Measurements from ENCODE around the gene AGXT.

AGXT gene

GRCh38 chr2:240876475-240877251, 8.0 kb downstream of the AGXT start:
- no peak overlapping the region for H3K4me3 ChIP-seq (ENCODE audit: low read length)
- no peak for DNase-seq (ENCODE audit: low read depth)
- no peak for TF ChIP-seq CTCF (conservative IDR thresholded peaks at IDR 0.05; ENCODE audit: low read length)

- no peak for DNase-seq (ENCODE audit: low read depth)
- TF ChIP-seq CTCF (conservative IDR thresholded peaks at IDR 0.05; ENCODE audit: low read length), result no peak
- H3K4me3 ChIP-seq (ENCODE audit: low read length), result no peak overlapping the region
Observed at GRCh38 chr2:240877460-240878340, 9.1 kb downstream of the AGXT start.

GRCh38 chr2:240878341-240878936, 9.8 kb downstream of the AGXT start:
- no peak for TF ChIP-seq CTCF (conservative IDR thresholded peaks at IDR 0.05; ENCODE audit: low read length)
- H3K4me3 ChIP-seq (ENCODE audit: low read length), result no peak overlapping the region
- DNase-seq (ENCODE audit: low read depth), result no peak

- H3K4me3 ChIP-seq (ENCODE audit: low read length), result no peak overlapping the region
- DNase-seq (ENCODE audit: low read depth), result no peak
- no peak for TF ChIP-seq CTCF (conservative IDR thresholded peaks at IDR 0.05; ENCODE audit: low read length)
Observed at GRCh38 chr2:240879105-240879504, 10.5 kb downstream of the AGXT start.

GRCh38 chr2:240881913-240882312, 13.3 kb downstream of the AGXT start:
- no peak for DNase-seq (ENCODE audit: low read depth)
- no peak overlapping the region for H3K4me3 ChIP-seq (ENCODE audit: low read length)
- TF ChIP-seq CTCF (conservative IDR thresholded peaks at IDR 0.05; ENCODE audit: low read length), result no peak

- H3K4me3 ChIP-seq (ENCODE audit: low read length), result no peak overlapping the region
- no peak for DNase-seq (ENCODE audit: low read depth)
- TF ChIP-seq CTCF (conservative IDR thresholded peaks at IDR 0.05; ENCODE audit: low read length), result no peak
Observed at GRCh38 chr2:240884221-240884620, 15.6 kb downstream of the AGXT start.
